ENCODE results near the gene ADA.
"Not testable (repeated sequence)": the region's sequence is repeated elsewhere in the genome, so short reads cannot be mapped to it uniquely, and the experiment has no call there.

The ADA gene

DNA sequence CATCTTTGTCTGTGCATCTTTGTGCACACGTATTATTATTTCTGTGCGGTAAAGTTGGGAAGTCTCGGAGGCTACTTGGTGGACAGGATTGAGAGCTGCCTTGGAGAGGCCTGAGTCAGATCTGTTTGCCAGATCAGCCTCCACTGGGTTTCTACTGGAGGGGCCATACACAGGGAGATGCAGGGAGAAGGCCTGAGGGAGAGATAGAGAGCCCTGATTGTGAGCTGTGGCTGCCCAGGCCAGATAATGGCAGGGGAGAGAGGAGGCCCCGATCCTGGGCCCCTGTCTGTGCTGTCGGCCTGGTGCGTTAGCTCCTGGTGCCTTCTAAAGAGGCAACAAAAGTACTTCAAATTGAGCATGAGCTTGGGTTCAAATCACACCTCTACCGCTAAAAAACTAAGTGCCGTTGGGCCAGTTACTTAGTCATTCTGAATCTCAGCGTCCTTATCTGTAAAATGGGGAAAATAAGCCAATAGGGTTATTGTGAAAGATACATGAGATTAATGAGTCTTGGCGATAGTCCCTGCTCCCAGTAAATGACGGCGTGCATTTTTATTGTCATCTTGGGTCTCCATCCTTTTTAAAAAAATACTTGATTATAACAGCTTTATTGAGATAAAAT is 27.6 kb upstream of the ADA start:
- DNase-seq (ENCODE audit: low read depth) = no peak

DNA sequence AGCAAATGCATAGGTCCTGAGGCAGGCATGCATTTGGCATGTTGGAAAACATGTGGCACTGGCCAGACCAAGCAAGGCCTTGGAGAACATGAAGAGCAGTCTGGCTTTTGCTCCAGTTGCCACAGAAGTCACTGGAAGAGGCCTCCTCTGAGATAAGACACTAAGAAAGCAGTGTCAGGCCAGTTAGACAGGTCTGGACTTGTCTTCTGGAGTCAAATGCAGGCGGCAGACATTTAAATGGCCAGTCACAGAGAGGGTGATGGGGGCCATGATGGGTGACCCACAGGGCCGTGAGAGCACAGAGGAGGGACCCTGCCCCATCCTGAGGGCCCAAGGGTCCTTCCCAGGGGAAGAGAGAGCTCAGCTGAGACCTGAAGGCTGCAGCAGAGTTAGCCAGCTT is 26.7 kb upstream of the ADA start:
- no peak for DNase-seq (ENCODE audit: low read depth)

DNA sequence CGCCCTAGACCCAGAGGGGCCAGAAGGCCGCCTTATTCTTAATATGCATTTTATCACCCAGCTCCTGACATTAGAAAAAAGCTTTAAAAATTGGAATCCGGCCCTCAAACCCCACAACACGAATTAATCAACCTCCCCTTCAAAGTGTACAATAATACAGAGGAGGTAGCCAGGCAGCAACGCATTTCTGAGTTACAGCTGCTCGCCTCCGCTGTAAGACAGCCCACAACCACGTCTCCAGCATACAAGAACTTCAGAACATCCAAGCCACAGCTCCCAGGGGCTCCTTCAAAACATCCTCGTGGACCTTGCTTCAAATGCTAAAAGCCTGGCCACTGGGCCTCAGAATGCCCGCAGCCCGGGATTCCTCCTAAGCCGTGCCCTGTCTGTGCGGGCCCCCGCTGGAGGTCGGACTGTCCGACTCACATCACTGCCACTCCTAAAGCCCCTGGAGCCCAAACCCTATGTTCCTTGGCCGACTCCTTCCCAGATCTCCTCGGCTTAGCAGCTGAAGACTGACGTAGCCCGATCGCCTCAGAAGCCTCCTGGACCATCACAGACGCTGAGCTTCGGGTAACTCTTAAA is 20.9 kb upstream of the ADA start:
- not testable (repeated sequence) for DNase-seq (ENCODE audit: low read depth)

DNA sequence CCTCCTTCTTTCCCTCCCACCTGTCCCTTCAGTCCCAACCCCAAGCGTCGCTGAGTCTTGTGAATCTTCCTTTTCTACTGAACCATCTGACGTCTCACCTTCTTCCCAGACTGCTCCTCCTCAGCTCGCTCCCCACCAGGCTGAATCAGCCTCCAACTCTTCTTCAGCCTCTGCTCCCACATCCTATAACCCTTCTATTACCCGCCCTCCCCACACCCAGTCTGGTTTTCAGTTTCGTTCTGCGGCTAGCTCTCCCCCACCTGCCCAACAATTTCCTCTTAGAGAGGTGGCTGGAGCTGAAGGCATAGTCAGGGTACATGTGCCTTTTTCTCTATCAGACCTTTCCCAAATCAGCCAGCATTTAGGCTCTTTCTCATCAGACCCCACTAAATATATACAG is 20.0 kb upstream of the ADA start:
- not testable (repeated sequence) for DNase-seq (ENCODE audit: low read depth)

DNA sequence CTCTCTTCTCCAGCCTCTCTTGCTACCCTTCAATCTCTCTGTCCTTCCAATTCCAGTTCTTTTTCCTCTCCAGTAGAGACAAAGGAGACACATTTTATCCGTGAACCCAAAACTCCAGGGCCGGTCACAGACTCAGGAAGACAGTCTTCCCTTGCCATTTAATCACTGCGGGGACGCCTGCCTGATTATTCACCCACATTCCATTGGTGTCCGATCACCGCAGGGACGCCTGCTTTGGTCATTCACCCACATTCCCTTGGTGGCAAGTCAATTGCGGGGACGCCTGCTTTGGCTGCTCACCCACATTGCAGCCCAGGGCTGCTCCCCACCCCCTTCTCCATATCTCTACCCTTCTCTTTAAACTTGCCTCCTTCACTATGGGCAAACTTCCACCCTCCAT is 19.4 kb upstream of the ADA start:
- DNase-seq (ENCODE audit: low read depth) = peak; percentile 54

DNA sequence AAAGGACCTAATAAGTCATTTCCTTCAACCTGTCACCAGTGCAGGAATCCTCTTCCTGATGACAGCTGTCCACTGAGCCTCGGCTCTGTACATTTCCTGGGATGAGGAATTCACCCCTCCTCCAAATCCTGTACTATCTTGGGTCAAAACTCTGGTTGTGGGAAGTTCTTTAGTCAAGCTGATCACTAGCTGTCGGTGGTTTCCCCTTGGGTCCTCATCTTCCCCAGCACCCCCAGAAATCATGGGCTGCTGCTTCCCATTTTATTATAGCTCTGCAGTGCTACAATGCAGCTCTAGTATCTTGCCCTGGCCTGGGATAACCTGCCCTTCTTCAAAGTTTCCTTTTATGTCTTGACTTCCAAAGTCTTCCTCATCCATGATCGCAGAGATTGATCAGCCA is 14.6 kb upstream of the ADA start:
- DNase-seq (ENCODE audit: low read depth) = no peak

DNA sequence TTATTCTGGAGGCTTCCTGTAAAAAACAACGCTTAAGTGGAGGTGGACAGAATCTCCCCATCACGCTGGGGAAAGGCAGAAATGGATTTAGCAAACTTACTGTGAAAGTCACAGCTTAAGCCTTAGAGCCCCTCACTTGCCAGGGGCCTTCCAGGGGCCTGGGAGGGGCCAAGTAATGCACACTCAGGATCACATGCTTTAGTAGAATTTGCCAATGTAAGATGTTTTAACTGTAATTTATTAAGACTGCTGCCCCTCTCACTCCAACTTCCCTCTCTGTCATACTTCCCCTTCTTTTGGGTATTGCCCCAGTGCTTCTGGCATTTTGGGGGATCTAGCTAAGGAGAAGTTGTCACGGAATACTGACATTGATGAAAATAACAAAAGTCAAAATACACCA is 12.6 kb upstream of the ADA start:
- no peak for DNase-seq (ENCODE audit: low read depth)

DNA sequence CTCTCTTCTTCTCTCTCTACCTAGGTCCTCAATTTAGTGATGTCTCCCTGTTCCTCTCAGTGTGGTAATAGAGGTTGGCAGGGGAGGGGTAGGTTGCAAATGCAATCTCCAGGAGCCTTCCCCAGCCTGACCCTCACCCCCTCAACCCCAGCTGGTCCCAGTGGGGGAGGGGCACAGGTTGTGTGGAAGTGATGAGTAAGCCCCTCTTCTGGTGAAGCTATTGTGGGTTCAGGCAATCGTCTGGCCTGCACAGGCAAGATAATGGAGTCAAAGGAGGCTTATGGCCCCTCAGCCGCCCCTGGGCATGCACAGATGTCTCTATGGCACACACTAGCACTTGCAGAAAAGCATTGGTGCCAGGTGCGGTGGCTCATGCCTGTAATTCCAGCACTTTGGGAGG is 10.8 kb upstream of the ADA start:
- DNase-seq (ENCODE audit: low read depth) = no peak

DNA sequence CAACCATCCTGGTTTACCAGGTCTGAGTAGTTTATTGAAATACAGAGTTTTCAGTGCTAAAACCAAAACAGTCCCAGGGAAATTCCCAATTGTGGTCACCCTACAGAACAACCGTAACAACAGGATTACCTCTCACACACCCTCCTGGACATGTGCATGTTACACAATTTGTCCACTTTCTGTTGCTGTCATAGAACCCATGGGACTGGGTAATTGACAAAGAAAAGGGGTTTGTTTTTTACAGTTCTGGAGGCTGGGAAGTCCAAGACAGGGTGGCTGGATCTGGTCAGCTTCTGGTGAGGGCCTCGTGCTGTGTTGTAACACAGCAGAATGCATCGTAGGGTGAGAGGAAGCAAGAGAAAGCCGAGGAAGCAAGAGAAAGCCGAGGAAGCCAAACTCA is 9.1 kb upstream of the ADA start:
- no peak for DNase-seq (ENCODE audit: low read depth)

DNA sequence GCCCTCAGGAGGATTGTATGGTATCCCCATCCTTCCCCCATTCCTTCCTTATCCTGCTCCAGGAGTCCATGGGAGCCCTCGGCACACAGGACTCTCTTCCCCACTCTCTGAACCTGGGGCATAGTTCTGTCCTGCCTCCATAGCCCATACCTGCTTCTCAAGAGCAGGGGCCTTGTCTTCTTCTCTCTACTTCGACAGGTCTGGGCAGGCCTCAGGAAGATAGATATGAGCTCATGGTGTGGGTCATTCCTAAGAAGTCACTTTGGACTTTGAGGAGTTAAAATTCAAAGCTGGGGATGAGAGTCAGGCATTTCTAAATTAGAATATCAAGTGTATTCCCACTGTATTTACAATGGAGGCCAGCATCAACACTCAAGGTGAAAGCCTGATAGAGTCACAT is 8.4 kb upstream of the ADA start:
- no peak for DNase-seq (ENCODE audit: low read depth)

DNA sequence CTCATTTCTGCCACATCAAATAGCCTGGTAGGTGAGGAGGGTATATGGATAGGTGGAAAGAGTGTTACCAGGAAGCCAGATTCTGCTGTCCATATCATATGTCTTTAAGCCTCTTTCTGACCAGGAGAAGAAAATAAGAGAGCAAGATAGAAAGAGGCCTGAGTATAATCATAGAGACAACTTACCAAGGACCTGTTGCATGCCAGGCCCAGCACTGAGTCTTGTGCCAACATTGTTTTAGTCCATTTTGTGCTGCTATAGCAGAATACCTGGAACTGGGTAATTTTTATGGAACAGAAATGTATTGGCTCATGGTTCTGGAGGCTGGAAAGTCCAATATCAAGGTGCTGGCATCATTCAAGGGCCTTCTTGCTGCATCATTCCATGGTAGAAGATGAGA is 7.3 kb upstream of the ADA start:
- DNase-seq (ENCODE audit: low read depth) = no peak

DNA sequence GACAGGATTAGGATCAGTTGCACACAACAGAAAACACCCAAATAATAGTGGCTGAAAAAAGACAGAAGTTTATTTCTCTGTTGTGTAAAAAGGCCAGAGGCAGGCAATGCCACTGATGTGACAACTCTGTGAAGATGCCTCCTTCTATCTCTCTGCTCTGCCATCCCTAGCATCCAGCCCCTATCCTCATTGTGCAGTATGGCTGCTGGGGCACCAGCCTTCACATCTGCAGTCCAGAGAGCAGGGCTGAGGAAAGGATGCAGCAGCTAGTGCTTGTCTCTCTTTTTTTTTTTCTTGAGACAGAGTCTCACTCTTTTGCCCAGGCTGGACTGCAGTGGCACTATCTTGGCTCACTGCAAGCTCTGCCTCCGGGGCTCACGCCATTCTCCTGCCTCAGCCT is 6.4 kb upstream of the ADA start:
- DNase-seq (ENCODE audit: low read depth) = no peak

DNA sequence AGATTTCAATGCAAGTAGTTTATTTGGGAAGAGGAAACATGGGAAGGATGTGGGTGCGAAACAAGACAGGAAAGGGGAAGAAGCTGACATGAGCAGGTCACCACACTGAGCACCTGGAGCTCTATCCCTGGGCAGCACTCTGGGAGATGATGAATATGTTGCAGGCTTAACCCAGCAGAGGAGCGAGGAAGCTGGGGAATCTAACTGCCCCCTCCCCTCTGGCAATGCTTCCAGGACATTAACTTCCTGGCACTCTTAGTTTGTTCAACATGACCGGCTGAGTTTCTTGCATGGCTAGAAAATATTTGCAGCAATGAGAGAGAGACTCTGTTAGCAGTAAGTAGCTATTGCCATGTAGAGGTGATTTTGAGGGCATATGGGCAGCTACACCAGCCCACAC is 4.9 kb upstream of the ADA start:
- DNase-seq (ENCODE audit: low read depth) = no peak

DNA sequence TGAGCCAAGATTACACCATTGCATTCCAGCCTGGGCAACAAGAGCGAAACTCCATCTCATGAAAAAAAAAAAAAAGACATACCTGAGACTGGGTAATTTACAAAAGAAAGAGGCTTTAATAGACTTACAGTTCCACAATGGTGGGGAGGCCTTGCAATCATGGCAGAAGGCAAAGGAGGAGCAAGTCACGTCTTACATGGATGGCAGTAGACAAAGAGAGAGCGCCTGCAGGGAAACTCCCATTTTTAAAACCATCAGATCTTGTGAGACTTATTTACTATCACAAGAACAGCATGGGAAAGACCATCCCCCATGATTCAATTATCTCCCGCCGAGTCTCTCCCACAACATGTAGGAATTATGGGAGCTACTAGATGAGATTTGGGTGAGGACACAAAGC is 2.7 kb upstream of the ADA start:
- DNase-seq (ENCODE audit: low read depth) = not testable (repeated sequence)

DNA sequence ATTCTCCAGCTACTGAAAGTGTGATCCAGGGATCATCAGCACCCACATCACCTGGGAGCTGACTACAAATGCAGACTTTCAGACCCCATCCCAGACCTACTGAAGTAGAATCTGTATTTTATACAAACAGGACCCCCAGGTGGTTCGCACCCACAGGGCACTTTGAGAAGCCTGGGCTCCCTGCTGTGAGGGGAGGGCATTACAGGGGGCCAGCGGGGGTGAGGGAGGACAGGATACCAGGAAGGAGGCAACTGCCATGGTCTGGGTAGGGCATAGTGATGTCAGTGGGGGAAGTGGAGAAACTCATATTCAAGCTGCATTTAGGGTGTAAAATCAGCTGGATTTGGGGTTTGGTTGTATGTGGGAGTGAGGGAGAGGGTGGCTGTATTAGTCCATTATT is 2.0 kb upstream of the ADA start:
- DNase-seq (ENCODE audit: low read depth) = no peak

DNA sequence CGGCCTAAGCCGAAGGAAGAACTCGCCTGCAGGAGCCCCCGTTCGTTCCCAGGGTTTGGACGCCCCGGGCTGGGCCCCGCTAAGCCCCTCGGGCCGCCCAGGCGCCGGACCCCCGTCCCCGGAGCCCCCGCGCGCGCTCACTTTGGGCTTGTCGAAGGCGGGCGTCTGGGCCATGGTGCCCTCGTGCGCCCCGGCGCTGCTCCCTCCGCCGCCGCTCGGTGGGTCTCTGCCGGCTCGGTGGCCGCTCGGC is 140 bp downstream of the ADA start:
- no peak for DNase-seq (ENCODE audit: low read depth)

DNA sequence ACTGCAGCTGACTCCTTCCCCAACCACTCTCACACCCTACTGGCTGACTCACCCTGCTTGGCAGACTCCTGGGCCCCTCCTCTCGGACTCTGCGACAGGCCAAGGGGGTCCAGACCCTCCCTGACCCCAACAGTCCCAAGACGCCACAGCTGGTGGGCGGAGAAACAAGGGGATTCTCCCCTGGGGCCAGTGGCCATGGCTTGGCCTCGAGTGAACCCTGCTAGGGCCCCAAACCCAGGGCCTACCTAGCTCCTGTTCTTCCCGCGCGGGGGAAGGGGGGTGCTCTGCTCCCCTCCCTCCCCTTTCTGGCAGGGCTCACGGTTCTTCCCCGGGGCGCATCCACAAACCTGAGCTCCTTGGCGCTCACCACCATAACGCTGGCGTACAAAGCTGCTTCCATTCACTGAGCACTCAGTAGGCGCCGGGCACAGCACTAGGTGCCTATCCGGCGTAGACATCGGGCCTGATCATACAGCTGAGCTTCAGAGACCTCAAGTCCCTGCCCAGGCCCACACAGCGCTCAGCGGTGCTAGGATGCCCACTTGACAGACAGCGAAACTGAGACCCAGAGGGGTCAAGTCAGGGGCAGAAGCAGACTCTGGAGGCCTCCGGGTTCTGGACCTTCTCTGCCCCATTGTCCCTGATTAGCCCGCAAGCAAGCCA is 597 bp downstream of the ADA start:
- no peak for DNase-seq (ENCODE audit: low read depth)

DNA sequence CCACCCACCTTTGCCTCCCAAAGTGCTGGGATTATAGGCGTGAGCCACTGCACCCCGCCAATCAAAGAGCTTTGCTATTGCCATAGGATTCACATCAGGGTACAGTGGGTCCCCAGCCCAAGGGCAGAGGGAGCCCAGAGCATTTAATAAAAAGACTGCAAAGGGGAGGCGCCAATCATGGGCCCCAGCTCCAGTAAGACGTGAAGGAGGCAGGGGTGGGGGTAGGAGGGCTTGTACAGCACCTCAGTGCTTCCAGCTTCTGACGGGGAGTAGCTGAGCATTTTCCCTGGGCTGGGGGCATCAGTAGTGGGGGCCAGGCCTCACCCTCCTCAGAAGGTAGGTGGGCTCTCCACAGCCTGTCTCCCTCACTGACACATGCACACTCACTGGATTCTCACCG is 1.5 kb downstream of the ADA start:
- DNase-seq (ENCODE audit: low read depth) = no peak

DNA sequence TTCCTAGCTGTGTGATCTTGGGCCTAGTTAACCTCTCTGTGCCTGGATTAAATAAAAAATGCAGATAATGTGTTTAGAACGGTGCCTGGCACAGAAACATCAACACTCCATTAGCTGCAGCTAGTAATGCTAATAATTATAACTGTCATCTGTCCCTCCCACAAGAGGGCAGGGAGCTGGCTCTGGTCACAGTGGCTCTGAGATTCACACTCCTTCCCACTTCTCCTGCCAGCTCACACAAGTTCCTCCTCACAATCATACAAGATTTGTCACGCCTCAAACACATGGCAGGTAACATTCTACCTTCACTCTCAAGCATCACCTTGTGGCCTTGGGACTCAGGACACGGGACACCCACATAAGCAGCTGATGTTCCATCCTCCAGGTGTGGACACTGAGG is 2.4 kb downstream of the ADA start:
- no peak for DNase-seq (ENCODE audit: low read depth)

DNA sequence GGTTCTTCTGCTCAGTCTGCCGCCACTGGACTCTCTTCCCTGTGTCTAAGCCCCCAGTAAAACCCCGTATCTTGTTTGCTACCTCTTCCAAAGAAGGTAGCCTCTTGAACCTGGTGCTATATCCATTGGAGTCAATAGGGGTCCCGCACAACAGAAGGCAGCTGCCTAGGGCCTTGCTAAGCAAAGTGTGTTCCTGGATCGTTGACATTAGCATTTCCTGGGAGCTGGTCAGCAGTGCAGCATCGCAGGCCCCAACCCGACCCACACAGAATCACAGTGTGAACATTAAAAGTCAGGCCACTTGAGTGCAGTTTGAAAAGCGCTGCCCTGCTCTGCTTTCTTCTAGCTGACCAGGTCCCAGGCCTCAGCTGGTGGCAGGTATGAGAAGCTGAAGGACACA is 2.9 kb downstream of the ADA start:
- DNase-seq (ENCODE audit: low read depth) = no peak

DNA sequence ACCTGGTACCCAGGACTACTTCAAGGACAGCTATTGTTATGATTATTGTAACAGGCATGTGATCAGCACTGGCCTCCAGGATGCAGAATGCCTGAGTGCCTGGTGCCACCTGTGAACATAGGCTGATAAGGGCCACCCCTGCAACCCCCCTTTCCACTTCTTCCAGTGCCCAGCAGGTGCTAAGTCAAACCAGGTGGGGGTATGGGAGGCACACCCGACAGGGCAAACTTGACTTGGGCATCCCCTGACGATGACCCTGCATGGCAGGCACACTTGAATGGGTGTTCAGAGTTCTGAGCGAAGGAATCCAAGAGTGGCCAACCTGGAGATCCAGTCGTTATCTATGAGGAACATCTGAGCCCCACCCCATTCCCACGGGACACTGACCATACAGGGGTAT is 3.4 kb downstream of the ADA start:
- DNase-seq (ENCODE audit: low read depth) = no peak

DNA sequence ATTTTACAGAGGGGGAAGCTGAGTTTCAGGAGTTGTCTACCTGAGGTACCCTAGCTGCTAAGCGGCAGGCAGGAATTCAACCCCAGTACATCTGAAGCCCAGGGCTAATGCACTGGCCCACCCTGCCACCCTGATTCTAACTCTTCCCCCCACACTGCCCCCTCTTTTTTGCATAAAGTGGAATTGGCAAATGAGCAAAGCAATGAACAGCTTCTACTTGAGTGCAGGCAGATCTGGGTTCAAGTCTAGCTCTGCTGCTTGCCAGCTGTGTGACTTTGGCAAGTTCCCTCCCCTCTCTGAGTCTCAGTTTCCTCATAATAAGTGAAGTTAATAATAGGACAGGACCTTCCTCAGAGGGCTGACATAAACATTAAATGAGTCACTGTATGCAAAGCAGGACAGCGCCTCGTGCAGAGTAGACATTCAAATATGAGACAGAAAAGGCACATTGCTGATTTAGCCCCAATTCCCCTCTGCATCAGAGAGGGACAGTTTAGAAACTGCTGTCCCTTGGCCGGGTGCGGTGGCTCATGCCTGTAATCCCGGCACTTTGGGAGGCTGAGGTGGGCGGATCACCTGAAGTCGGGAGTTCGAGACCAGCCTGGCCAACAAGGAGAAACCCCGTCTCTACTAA is 4.7 kb downstream of the ADA start:
- DNase-seq (ENCODE audit: low read depth) = no peak

DNA sequence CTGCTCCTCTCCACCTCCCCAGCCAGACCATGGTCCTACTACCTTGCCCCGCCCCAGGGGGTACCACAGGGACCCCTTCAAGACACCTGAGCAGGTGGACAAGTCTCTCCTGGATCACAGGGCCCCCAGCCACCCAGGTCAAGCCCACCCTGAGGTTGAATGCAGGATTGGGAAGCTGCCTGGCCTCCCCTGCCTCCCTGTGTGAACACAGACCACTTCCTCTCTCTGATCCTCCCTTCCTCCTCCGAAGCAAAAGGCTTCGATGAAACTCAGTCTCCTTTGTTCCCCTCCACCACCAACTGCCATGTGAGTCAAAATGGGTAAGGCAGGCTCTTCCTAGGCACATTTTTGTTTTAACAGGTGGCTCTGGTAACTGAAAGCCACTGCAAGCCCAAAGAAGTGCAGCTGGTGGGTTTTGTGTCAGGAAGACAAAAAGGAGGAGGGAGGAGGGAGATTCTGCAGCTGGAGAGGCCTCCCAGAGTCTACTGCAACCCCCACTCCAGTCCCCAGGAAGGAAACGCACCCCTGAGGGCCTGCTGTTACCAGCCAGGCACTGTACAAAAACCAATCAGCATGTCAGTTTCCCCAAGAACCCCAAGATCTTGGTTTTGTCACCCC is 5.4 kb downstream of the ADA start:
- DNase-seq (ENCODE audit: low read depth) = no peak

Measured in GM04503 (cell line).